Stimulated activated CD8-positive, alpha-beta memory T cell treated with anti-CD3 and anti-CD28 coated beads, Interleukin-4, amount 100 ng/mL, for 48 hours (primary cell): Measurements from ENCODE around the gene FAM98B.
"Not testable (repeated sequence)": the region's sequence is repeated elsewhere in the genome, so short reads cannot be mapped to it uniquely, and the experiment has no call there.

Experiments used
- DNase-seq: peaks from one replicate; pipeline ENCODE4 v3.0.0-alpha.2; 2020

The FAM98B gene

DNA sequence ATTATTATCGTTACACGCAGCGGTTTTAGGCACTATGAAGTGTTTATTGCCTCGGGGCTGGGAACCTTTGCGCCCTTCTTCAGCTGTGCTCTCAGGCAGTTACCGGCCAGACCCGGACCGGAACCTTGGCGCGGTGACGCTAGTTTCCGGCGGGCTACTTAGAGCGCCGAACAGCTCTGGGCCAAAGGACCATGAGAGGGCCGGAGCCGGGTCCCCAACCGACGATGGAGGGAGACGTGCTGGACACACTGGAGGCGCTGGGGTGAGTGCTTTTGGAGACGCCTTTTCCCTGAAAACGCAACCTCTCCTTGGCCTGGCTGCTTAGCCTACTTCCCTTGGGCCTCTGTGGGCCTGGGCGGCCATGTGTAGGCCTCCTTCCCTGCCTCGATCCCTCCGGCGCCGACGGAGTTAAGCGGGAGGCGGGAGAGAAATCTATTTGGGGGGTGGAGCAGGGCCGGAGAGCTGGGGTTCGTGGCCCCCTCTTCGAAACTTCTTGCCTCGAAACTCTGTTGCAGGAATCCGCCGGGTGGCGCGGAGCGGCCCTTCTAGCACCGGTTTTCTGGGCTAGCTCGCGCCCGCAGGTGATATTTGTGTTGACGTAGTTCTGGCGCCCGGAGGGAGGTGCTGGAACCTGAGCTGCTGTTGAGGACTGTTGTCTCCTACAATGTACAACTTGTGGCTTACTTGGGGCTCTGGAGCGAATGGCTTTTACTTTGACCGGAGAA, at the start of gene FAM98B:
FAM98B (plus strand) TSS at position 157 of the 725 bp plus-strand sequence; CDS start at position 192, 35 bp downstream.
- peak; percentile 98 for DNase-seq

DNA sequence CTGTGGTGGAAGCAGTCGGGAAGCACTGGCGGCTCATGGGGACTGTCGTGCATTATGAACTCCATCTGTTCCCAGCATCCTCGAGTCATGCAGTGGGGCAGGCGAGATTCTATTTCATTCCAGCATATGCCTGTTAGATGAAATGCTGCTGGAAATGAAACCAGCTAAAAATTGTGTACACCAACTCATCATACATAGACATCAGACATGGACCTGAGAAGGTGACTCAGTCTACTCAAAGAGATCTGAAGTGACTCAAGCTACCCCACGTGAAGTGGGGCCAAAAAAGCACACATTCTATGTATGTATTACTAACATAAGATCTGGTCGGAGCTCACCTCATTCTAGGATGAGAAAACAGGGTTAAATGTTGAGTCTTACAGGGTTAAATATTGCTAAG, 47.5 kb upstream of the FAM98B start:
- DNase-seq: no peak

DNA sequence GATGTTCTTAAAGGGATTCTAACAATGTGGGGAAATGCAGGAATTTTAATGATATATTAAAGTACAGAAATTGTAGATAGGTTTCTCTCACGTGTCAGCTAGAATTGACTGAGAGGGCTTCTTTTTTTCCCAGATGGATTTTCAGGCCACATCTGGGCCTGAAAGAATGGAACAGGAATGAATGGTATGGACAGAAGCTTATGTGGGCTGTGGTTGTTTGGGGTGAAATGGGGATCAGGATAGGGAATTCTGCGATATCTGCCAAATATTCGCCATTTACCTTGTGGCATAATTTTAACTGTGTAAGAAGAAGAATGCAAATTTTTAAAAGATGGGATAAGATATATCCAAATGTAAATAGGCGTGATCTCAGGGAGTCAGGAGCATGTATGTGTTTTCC, 45.4 kb upstream of the FAM98B start:
- no peak for DNase-seq

DNA sequence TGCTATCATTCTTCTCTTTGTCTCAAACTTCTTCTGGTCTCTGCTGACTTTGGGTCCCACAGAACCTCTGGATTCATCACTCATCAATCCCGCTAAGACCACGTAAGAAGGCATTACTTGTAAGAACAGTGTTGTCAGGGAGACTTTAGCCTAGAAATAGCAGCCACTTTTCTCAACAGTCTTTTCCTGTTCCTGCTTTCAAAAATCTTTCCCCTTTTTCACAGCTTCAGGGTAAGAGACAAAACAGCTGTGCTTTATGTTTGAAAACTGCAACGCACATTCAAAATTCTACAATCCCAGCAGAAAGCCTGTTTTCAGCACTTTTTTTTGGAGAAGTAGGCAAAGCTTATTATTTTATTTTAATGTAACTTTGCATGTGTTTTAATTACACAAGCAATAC, 42.0 kb upstream of the FAM98B start:
- DNase-seq: no peak

DNA sequence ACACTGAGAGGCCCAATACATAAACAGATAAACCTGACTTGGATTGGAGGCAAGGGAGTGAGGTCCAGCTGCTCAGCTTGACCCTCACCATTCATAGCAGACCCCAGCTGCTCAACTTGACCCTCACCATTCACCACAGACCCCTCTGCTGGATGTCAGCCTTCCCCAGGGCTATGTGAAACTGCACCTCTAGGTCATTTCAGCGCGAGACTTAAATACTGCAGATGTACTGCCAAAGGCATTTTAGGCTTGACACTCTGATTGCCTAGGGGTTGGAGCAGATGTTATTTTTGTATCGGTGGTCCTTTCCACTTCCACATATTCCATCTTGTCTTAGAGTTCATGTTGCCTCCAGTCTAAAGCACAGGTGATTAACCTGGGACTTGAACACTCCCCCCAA, 41.5 kb upstream of the FAM98B start:
- DNase-seq: no peak

DNA sequence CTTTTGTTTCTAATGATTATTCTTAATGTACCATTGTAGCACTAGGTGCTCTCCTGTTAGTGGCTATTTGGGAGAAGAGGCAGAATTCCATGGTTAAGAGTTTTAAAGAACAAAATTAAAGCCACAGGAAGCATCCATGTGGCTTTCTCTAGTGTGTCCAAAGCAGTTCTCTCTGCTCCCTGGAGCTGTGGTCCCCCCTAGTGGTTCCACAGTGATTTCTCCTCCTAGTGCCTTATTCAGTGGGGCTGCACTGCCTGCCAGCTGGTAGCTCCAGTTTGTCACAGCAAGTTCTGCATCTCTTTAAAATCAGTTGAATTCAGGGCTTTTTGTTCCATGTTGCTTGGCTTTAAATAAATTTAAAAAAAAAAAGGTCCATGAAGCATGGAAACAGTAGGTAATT, 39.6 kb upstream of the FAM98B start:
- no peak for DNase-seq

DNA sequence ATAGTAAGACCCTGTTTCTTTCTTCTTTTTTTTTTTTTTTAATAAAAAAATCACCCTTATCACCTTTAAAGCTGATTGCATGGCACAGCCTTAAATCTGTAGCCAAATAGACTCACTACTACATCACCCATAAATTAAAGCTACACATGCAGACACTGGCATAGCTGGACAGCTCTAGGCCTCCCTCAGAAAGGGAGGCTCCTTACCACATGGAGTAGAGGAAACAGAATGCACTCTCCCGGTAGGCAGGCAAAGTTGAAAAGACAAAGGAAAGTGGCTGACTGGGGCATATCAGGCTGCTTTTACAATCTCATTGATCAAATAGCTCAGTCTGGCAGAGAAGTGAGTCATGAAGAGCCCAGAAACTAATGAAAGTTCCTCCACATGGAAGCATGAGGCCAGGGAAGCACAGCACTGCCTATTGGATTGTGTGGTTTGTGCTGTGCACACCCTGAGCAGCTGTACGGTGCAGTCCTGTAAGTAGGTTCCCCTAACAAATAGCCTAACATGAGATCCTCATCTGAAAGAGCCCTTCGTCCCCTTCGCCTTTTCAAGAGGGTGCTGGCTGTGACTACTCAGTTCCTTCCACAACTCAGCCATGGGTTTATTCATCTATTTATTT, 32.7 kb upstream of the FAM98B start:
- no peak for DNase-seq

DNA sequence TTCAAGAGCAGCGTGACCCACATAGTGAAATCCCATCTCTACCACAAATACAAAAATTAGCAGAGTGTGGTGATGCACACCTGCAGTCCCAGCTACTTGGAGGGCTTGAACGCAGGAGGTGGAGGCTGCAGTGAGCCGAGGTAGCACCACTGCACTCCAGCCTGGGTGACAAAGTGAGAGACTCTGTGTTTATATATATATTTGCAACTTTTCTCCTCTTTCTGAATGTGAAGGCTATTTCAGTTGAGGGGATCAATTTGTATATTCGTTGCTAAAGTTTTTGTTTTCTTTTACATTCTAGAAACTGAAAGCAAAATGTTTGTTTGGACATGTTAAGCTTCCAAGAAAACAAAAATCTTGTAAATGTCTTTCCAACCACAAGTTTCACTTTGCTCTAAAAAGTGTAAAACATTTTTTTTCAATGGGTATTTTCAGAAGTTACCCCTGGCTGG, 29.8 kb upstream of the FAM98B start:
- DNase-seq: no peak

DNA sequence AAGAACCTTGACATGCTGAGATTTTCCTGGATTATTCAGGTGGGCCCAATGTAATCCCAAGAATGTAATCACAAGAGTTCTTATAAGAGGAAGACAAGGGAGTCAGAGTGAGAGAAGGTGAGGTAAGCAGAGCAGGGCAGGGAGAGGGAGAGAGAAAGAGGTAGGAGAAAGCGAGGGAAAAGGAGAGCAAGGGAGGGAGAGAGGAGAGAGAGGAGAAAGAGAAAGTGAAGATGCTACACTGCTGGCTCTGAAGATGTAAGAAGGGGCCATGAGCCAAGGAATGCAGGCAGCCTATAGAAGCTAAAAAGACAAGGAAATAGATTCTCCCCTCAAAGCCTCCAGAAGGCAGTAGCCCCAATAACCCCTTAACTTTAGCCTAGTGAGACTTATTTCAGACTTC, 28.7 kb upstream of the FAM98B start:
- no peak for DNase-seq

DNA sequence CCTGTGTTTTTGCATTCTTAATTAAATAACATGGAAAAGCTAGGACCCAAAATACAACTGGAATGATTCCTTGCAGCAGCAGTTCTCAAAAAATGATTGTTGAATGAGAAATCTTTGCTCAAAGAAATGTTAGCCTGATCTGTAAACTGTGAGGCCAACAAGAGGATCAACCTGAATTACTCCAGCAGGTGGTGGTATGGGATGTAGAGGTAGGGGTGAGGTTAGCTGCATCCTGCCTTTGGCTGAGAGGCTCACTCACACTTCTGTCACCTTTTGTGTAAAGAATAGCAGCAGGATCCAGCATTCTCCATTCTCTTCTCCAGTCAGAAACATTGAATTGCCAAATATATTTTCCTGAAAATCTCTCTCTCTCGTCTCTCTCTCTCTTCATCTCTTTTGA, 26.5 kb upstream of the FAM98B start:
- DNase-seq: no peak

DNA sequence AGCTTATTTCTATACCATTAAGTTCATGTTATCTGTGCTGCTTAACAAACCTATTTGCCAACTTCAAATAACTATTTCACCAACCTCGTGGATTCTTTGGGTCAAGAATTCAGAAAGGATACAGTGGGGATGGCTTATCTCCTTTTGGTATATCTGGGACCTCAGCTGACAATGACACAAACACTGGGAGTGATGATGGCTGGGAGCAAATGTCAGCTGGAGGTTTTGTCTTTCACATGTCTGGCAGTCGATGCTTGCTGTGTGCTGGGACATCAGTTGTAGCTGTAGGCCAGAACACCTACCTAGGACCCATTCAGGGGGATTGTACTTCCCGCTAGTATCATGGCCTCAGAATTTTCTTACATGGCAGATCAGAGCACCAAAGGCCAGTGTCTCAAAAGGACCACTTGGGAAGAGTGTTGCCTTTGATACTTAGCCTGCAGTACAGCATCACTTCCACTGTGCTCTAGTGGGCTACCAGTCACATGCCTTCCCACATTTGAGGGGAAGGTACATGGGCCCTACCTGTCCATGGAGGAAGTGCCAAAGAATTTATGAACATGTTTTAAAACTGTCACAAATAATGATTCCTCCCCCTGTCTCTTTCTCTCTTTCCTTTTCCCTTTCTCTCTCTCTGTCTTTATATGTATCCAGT, 23.7 kb upstream of the FAM98B start:
- no peak for DNase-seq

DNA sequence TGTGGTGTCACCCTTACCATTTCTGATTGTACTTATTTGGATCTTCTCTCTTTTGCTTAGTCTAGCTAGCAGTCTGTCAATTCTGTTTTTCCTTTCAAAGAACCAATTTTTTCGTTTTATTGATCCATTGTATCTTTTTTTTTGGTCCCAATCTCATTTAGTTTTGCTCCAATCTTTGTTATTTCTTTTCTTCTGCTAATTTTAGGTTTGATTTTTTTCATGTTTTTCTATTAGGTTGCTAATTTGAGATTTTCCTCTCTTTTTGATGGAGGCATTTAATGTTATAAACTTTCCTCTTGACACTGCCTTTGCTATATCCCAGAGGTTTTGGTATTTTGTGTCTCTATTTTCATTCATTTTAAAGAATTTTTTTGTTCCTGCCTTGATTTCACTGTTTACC, 16.9 kb upstream of the FAM98B start:
- DNase-seq: no peak

DNA sequence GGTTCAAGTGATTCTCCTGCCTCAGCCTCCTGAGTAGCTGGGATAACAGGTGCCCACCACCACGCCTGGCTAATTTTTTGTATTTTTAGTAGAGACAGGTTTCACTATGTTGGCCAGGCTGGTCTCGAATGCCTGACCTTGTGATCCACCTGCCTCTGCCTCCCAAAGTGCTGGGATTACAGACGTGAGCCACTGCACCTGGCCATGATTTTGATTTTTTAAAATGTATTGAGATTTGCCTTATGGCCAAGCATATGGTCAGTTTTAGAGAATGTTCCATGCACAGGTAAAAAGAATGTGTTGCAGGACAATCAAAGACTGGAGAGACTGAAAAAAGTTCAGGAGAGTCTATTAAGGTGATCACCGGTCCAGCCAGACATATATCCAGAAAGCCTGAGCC, 16.3 kb upstream of the FAM98B start:
- DNase-seq: not testable (repeated sequence)

DNA sequence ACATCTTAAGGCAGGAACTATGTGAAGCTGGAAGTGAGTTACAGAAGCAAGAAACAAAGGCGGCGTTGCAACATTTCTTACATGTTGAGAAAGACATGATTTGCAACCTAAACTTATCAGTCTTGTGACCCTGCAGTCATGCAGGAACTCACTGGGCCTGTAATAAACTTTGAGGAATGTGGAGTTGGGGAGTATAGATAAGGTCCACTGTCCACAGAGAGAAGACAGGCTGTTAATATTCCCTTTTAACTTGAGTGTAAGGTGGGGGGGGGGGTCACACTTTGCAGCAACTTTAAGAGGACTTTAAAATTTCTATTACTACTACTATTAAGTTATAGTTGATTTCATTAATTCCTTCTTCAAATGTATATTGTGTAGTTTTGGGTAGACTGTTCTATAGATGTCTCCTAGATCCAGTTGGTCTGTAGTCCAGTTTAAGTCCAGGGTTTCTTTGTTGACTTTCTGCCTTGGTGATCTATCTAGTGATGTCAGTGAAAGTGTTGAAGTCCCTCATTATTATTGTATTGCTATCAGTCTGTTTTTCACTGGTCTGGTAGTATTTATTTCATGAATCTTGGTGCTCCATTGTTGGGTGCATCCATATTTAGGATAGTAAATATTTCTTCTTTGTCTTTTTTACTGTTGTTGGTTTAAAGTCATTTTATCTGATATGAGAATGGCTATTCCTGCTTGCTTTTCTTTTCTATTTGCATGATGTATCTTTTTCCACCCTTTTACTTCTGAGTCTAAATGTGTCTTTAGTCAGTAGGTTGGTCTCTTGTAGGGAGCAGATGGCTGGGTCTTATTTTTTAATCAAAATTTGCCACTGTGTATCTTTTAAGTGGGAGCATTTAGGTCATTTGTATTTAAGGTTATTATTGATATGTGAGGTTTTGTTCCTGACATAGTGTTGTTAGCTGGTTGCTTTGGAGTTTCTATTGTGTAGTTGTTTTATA, 15.6 kb upstream of the FAM98B start:
- DNase-seq: no peak

DNA sequence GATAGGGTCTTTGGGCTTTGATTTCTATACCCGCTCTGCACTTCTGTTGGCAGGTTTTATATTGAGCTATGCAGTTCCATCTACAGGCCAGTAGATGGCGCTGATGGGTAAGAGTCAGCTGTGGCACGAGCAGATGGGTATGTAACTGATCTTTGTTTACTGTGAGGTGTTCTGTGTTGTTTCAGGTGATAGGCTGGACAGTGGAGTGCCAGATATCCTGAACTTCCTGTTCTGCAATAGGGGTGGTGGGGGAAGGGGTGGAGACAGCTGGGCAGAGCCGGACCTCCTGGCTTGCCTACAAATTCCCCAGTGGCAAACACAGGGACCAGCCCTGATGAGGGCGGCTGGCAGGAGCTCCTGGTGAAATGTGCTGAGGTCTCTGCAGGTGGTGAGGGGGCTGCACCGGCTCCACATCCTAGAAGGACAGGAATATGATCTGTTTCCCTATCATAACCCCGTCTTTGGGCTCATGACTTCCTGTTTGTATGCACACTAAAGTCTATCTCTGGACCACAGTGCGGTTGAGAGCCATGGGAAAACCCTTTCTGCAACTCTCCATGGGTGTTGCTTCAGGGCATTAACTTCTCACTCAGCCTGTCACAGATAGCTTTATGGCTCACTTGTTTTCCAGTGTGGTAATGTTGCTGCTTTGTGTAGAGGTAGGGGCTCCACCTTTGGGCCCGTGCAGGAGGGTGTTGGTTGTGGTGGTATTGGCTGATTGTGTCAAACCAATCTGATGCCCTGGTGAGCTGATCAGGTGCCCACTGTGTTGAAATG, 13.4 kb upstream of the FAM98B start:
- DNase-seq: peak; percentile 50

DNA sequence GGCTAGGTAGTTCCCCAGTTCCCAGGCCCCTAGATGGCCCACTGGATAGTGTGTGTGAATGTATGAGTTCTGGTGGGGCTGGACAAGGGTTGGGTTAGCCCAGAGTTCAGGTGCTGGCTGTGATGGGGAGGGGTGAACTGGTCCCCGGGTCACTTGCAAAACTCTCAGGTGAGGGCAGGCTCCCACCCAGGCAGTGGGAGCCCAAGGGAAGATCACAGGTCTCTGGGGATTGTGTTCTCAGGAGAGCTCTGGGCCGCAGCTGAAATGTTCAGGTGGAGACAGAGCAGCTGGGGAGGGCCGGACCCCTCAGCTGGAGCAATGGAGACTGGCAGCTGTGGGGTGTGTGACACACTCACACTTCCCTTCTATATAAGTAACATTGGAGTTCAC, 12.8 kb upstream of the FAM98B start:
- DNase-seq: no peak

DNA sequence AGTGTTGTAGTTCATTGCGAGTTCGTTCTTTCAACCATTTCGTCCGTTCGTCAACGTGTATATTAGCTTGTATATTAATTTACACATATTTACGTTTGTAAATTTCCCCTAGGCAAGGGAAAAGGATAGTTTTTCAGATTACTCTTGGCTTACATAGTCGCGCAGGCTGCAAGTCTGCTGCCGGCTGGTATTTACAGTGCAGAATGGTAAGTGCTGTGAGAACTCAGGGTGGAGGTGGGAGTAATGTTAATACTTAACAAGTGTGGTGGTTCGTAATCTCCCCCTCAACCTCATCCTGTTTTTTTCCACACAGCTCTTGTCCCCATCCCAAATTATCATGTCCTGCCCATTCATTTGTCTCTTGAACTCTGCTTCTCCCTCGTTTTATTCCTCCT, 766 bp downstream of the FAM98B start:
- no peak for DNase-seq

DNA sequence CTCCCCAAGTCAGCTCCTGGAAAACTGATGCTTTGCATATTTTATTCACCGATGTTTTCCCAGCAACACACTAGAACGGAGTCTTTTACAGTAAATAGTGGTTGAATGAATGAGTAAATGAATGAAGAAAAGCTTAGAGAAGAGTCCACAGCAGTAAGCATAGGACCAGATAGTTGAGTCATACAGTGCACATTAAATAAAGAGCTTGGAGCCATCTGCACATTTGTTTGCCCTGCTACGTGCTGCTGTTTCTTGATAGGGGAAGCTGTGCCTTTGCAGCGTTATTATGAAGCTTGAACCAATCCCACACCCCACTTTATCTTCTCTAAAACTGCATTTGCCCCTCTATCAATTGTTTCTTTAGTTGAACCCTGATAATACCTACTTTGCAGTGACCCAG, 1.2 kb downstream of the FAM98B start:
- no peak for DNase-seq

DNA sequence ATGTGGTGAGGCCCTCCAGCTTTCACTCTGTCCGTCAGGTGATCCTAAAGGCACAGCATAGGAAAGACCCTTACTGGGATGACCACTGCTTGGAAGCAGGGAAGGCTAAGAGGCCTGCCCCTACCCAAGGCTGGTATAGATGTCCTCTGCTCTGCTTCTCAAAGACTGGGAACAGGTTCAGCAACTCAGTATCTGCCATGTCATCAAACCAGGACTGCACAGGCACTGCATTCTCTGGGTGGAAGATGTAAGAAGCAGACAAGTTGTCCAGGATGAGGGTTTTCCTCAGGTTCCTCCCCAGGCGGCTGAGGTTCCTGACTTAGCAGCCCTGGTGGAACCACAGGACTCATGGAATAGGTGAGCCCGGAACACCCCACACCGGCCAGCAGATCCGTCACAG, 4.7 kb downstream of the FAM98B start:
- DNase-seq: no peak

DNA sequence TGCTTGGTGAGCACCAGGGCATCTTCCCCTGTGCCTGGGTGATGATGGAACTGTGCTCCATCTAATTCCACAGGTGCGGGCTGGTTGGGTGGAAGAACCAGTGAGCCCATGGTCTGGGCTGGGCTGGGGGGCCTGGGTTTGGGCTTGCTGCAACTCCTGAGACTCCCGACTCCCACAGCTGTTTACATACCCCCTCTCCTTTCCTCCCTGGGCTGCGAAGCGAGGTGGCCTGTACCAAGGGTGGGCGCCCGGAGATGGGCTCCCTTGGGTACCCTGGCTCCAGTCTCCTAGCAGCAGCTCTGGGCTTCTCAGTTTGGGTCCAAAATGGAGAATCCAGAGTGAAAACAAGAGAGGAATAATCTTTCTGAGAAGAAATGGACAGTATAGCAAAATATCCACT, 5.6 kb downstream of the FAM98B start:
- no peak for DNase-seq

DNA sequence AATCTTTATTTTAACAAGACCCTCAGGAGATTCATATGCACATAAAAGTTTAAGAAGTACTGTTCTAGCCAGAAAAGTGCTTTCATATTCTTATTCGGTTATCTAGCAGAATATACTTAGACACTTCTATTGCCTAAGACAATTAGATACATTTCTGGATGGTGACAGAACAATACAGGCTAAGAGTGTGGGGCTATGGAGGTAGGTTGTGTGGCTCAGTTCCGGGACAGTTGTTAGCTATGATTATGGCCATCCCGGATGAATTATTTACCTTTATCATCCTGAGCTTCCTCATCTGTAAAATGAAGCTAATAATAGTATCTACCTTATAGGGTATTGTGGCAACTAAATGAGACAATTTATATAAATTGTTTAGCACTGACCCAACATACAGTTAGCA, 6.6 kb downstream of the FAM98B start:
- DNase-seq: no peak

DNA sequence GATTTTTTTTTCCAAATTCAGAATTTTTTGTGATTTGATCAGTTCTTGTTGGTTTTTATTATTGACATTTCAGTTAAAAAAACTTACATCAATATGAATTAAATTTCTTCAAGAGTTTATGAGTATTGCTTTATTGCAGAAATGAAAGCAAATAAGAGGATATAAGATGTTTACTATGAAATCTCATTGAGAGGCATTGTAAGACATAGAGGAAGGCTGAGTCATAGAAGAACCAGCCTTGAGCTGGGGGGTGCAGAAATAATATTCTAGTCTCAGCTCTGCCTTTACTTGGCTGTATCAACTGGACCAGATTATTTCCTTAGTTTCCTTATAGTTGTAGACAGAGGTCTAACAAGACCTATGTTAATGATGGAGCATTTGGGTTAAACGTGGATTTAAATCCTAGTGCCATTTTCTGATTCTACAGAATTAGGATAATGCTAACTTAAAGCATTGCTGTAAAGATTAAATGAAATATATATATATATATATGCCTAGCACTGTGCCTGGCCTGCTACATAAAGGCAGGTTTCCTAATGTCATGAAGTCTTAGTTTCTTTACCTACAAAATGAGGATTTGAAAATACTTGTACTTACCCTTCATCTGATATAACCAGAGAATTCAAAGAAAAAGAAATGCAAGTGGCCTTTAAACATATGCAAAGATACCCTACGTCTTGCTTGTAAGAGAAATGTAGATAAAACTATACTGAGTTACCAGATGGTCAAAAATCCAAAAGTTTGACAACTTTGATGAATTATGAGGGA, 7.3 kb downstream of the FAM98B start:
- no peak for DNase-seq
